GM20431 (cell line): Measurements from ENCODE around the gene TUSC2.
"Not testable (repeated sequence)": the region's sequence is repeated elsewhere in the genome, so short reads cannot be mapped to it uniquely, and the experiment has no call there.

Experiments used
- in situ Hi-C: fragments of 300-500 bp; cut with MseI, MboI; formaldehyde crosslinking; loops from one replicate; pipeline ENCODE4 v1.15.0; 2020; ENCODE audit warnings: low sequenced_read_pairs; ENCODE audit not compliant: unreplicated experiment

TUSC2 gene

DNA sequence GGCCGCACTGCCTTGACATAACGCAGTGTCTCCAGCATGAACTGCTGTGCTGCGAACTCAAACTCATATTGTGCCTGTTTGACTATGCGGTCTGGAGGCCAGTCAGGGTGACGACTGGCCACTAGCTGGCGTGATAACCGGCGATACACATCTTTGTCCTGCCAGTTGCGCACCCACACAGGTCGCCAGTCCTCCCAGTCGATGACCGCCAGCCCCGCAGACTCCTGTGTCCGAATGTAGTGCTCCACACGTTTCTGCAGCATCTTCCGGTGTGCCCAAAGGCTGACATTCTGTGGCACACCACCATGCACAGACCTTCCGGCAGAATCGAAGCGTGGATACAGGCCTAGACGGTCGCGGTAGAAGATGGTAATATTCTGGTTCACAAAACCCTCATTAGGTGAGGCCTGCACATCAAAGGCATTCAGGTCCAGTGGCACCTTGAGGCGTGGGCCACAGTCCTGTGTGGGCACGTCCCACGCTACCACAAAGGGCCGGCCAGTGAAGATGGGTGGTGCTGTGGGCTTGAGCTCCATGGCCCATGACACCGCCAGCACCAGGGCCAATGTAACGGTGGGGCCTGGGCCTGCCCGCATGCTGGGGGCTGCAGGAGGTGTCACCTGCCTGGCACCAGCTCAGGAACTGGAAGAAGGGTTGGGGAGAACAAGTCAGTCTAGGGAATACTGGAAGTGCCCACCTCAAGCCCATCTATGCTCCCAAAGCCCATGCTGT, 8.0 kb downstream of the TUSC2 start:
- in situ Hi-C loops: no loop called here

DNA sequence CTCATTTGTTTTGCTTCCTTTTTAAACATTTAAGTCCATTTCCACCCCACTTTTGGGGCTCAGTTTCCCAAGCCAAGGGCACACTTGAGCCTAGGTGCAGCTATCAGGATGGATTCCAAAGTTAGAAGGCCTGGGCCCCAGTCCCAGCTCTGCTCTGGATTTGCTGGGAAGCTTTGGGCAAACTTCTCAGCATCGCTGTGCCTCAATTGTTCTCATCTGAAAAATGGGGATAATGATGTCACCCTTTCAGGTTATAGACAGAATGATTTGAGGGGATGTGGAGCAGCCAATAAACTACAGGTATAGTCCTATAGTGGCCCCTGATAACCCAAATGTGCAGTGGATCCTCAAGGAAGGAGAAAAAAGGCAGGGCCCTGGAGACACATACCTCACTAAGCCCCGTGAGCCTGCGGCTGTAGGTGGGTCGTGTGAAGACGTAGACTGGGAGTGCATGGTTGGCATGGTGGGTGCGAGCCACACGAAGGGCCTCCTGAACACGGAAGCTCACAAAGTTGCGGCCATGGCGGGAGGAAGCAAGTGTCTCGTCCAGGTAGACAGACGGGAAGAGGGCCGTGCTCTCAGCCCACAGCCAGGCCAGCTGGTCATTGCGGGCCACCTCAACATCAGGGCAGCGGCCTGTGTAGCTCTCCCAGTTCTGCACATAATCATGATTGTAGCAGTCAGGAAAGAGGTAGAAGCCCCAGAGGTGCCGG, 8.7 kb downstream of the TUSC2 start:
- in situ Hi-C loops: no loop called here

DNA sequence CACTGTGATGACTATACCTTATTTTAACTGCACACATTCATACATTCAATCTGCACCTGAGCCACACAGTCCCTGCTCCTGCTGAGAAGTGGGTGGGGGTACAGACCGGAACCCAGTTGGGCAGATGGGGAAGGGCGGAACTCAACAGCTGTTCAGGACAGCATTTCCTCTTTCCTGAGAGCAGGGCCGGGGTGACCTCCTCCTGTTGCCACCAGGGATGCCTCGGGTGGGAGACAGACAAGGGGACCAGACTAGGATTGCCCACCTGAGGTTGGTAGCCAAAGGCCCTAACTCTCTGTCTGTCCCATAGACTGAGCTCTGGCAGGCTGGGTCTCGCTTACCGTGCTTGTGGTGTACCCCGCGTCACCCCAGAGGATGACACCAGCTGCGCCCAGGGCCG, 9.4 kb downstream of the TUSC2 start:
- in situ Hi-C loops: no loop called here

DNA sequence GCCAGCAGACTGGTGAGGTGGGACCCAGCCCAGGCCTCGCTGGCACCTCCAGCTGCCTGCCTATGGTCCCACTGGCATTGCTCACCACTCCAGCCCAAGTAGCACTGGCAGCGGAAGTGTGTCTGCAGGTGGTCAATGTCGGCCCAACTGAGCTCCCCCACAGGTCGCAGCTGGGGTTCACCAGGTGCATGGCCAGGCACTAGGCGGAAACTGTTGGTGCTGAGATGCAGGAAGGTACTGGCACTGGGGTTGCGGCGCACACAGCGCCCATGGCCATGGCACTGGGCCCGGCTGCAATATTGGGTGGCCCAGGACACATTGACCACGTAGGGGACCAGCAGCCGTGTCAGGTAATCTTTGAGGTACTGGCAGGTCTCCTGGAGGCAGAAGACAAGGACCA, 9.9 kb downstream of the TUSC2 start:
- in situ Hi-C loops: no loop called here

DNA sequence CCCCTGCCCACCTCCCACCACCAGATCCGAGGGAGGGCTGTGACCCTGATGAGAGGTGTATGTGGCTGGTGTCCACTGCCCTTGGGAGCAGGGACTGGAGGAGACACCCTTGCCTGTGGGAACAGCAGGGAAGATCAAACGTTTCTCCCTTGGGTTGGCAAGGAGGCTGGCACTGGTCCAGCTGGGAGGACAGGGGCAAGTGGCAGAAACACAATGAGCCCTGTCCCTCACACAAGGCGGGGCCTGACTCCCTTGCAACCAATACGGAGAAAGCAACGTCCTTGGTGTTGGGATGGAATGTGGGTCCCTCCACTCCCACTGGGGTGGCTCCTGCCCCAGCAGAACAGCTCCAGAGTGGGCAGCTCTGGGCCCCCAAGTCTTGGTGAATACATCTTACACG, 10.7 kb downstream of the TUSC2 start:
- in situ Hi-C loops: no loop called here

DNA sequence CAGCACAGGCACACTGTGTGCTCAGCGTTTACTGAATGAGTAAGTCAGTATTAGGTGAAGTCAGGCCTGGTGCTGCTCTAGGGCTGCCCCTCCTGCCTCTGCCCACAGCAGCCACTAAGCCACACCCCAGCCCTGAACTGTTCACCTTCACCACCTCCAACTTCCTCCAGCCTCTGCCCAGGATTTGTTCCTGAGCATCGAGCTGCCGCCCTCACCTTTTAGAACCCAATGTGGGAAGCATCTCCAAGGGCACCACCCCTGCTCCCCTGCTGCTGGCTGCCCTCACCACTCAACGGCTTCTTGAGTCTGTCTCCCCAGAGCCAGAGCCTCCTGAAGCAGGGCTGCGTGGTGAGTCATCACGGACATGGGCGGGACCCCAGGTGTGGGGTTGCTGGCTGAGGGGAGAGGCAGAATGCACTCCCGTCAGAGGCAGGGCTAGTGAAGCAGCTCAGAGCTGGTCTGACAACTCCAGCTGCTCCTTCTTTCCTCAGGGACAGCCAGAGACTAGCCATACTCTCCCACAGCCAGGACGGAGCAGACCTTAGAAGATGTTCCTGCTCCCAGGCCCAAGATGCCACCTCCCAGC, 11.3 kb downstream of the TUSC2 start:
- in situ Hi-C loops: no loop called here

DNA sequence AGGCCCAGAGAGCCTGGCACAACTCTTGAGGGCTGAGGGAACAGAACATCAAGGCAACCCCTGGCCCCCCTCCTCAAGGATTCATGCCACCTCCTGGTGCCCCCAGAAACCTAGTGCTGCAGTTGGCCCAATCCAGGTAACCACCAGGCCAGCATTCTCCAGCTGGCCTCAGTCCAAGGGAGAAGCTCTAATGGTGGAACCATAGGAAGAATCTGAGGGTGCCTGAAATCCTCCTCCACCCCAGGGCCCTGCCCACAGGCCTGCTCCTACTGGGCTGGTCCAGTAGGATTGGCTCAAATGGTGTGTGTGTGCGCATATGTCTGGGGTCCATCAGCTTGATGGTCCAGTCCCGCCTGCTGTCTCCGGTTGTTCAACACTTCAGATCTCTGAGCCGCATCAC, 13.2 kb downstream of the TUSC2 start:
- in situ Hi-C loops: no loop called here

DNA sequence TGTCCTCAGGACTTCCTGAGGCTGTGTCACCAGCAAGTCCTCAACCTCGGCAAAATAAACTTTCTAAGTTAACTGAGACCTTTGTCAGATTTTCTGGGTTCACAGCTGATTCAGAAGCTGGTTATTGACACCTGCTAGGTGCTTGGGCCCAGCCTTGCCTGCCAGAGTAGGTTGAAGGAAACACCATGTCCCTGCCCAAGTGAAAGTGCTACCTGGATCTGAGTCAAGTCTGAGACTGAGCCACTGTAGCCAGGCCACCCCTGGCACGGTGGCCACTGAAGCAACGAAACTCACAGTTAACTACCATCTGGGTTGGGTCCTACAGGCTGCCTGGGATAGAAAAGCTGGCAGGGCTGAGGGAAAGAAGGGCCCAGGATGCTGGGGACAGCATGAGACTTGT, 13.7 kb downstream of the TUSC2 start:
- in situ Hi-C loops: no loop called here

DNA sequence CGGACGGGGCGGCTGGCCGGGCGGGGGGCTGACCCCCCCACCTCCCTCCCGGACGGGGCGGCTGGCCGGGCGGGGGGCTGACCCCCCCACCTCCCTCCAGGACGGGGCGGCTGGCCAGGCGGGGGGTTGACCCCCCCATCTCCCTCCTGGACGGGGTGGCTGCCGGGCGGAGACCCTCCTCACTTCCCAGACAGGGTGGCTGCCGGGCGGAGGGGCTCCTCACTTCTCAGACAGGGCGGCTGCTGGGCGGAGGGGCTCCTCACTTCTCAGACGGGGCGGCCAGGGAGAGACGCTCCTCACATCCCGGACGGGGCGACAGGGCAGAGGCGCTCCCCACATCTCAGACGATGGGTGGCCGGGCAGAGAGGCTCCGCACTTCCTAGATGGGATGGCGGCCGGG, 16.0 kb downstream of the TUSC2 start:
- in situ Hi-C loops: not testable (repeated sequence)

DNA sequence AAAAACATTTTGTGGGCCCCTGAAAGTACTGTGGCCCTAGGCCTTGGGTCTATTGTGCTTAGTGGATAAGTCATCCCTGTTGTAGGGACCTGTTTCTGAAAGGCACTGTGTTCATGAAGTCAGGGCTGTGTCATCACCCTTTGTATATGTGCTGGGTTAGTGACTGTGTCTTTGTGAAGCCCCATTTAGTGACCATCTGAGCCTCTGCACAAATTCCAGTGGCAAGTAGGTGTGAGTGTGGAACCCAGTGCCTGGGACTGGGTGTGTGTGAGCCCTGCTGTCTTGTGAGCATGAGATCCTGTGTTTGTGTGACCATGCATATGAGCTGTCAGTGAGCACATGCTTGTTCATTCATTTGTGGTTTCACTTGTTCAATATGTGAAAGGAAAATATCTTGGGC, 23.4 kb downstream of the TUSC2 start:
- in situ Hi-C loops: no loop called here

DNA sequence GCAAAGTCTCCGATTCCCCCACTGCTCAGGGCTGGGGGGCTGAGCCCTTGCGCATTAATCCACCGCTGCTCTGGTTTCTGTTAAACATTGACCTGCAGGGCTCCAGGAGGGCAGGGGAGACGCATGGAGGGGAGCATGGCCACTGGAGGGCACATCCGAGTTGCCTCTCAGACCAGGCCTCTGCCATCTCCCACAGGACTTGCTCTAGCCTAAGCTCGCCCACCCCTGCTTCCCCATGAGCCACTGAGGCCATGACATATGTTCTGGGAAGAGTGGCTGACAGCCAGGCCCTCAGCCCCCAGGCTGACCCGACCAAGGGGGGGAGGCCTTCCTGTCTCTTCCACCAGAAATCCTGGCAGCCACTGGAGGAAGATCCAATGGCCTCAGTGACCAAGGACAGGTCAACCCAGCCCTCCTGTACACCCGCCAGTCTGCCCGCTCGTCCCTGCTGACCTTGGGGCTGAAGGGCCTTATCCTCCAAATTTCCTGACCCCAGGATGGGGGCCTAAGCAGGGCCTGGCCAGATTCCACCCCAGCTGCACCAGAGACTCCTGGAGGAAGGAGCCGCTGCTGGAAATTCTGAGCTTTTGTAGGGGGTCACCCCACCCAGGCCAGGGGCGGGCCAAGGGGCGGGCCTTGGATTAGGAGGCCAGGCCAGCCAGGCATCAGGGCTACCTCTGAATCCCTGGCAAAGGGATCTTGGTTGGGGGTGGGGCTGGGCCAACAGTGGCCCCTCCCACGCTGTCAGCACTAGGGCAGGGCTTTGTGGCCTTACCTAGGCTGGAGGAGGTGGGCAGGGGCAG, 24.8 kb downstream of the TUSC2 start, which contains the start of gene HYAL1:
TSS of gene HYAL1 (minus strand) at position 562 of the 803 bp plus-strand sequence. CDS start 618 bp downstream, outside the sequence.
- in situ Hi-C loops: no loop called here

DNA sequence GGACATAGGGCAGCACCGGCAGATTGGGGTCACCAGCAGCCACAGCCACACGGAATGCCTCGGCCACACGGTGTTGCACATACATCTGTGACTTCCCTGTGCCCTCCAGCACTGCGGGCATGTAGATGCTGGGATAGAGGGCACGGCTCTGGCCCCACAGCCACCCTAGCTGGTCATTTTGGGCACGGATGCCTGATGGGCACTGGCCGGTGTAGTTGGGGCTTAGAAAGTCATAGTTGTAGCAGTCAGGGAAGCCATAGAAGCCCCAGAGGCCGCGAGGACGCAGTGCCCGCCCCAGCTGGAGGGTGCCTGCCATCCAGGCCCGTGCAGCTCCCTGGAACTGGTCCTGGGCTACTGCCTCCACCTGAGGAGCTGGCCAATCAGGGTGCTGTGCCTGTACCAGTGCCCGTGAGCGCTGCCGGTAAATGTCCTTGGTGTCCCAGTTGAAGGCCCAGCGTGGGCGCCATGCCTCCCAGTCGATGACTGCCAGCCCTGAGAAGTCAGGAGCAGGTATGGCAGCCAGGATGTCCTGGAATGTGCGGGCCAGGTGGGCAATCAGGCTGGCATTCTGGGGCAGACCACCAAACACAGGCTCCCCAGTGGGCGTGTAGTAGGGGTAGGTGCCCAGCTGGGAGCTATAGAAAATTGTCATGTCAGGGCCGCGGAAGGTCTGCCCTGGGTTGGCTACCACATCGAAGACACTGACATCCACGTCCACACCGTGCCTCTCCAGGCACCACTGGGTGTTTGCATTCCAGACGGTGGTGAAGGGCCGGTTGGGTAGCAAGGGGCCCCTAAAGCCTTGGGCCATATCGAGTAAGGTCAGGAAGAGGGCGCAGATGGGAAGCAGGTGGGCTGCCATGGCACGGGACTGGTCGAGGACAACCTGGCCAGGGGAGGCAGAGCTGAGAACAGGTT, 25.7 kb downstream of the TUSC2 start:
- in situ Hi-C loops: no loop called here

DNA sequence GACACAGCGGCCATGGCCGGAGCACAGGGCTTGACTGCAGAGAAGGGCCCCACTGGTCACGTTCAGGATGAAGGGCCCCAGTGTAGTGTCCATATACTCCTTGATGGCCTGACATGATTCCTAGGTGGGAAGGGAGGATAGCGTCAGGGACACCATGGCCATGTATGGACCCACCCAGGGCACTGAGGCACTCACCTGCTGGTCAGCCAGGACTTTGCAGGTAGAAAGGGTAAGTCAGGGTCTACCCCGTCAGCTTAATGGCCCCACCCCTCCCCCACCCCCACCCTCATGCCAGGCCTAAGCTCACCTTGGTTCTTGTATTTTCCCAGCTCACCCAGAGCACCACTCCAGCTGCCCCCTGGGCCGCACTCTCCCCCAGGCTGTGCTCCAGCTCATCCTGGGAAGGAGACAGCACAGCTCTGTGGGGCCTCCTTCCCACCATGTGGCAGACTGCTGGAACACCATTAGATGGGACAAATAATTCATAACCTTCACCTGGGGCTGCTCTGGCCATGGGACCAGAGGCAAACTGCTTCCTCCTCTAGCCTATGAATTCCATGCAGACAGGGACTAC, 27.3 kb downstream of the TUSC2 start:
- in situ Hi-C loops: no loop called here

DNA sequence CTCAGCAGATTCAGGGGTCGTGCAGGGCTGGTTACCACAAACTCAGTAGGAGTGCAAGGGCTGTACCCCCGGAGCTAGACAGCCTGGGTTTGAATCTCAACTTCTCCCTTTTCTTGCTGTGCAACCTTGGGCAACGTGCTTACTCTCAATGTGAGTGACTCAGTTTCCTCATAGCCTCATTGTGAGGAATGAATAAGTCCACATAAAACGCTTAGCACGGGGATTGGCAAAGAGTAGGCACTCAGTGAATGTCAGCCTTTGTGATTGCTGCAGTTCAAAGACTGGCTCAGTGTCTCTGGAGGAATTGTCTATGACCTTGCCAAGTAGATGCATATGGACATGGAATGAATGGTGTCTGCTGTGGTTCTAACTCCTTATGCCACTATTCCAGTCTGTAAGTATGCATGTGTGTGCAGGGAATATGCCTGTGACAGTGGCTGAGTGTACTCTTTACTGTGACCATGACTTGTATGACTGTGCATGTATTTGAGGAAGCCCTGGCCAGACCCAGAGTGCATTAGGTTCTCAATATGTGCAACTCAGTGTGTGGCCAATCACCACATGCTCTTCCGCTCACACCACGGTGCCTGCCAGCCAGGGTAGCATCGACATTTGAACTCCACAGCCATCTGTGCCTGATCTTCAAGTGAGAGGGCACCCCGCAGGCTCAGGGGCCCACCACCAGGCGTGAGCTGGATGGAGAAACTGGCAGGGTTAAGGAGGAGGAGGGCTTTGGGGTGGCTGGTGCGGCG, 27.9 kb downstream of the TUSC2 start:
- in situ Hi-C loops: no loop called here

DNA sequence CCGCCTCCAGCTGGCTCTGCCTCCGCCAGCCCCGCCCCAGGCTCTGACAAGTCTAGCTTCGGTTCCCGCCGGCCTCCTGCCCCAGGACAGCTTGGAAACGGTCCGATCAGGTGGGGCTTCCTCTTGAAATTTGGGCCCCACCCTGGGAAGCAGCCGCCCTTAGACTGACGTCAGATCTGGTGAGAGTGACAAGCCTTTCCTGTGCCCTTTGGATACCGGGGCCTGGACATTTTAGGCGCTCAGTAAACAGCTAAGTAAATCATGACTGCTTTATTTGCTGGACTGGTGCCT, 28.4 kb downstream of the TUSC2 start:
- in situ Hi-C loops: no loop called here

DNA sequence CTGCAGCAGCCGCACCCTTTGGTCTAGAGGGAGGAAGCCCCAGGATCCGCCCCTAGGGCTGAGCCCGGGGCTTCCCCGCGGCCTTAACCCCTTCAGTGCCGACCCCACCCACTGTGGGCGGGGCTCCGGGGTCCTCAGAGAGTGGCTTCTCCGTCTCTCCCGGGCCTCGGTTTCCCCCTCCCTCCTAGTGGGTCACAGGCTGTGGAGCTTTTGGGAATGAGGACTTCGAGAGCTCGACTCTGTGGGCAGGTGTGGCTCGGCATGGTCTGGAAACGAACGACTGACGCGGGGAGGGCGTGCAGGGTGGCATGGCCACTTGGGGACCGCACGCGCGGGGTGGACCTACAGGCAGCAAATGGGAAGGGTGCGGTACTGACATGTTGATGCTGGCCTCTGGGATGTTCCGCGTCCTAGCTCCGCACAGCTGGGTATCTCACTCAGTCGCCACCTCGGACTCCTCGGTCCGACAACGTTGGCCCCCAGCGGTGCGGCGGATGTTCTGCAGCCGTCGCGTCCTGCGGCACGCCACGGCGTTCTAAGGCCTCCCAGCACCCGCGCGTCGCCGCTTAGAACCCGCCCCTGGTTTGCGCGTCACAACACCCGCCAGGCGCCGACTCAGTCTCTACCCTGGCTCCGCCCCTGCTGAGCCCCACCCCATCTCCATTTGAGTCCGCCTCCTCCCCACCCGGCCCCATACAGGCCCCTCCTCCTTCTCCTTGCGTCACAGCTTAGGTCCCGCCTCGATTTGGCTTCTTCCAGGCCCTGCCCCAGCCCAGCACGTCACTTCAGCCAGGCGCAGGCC, 29.0 kb downstream of the TUSC2 start, which contains the start of the genes HYAL3 and NAA80:
TSS of gene HYAL3 (minus strand) at position 570 of the 802 bp plus-strand sequence. CDS start 3,803 bp downstream, outside the sequence.
TSS of gene NAA80 (minus strand) at position 570 of the 802 bp plus-strand sequence. CDS start 1,942 bp downstream, outside the sequence.
- in situ Hi-C loops: no loop called here

DNA sequence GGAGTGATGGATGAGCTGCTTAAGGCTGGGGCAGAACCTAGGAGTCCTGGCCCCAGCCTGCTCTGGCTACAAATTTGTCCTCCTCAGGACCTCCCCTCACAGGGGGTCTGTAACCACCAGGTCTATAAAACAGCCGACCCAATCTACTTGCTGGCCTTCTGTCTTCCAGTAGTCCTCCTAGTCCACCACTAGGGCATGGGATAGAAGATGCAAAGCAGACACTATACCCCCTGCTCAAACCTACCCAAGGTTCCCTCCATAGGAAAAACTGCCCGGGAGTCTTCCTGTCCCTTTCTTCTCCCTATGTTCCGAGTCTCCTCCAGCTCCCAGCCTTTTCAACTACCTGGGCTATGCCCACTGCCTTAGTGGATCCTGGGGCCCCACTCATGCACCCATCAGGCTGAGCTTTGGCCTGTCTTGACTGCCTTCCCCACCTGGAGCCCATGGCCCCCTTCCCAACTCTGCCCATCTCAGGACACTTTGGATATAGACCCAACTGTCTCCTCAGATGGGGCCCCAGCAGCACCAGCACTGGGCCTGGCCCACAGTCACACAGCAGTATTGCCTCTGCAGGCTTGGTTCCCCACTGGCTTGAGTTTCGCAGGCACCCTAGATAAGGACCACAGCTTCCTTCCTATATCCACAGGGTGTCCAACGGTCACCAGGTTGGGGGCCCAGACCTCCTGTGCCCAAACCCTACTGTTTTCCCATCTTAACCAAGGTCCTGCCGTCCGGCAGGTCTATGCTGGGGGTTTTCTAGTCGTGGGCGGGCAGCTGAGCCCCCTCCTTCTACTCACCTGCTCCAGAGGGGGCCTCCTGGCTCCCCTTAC, 29.9 kb downstream of the TUSC2 start:
- in situ Hi-C loops: no loop called here
